HepG2 (cell line): ENCODE results near the gene STUM.

ENCODE experiments used
- BHLHE40 ChIP-seq: IDR thresholded peaks from 2 replicates; pipeline ENCODE4 v1.6.1; 2011; ENCODE audit warnings: low read length, improper control_type of control experiment
- HNRNPL ChIP-seq: fragments of 200-400 bp; formaldehyde crosslinking; IDR thresholded peaks from 2 replicates; pipeline ENCODE4 v1.6.1; 2017; ENCODE audit warnings: mild to moderate bottlenecking, low read depth, low read length
- MLX ChIP-seq: IDR thresholded peaks from 2 replicates; pipeline ENCODE4 v1.6.1; 2016
- PPARG ChIP-seq: conservative IDR thresholded peaks from 2 replicates; pipeline ENCODE4 v1.6.1; 2016; ENCODE audit warnings: missing biosample characterization, missing genetic modification reagents
- RAD21 ChIP-seq: fragments of 450-650 bp; formaldehyde crosslinking; IDR thresholded peaks from 2 replicates; pipeline ENCODE4 v1.5.0; 2020; ENCODE audit warnings: mild to moderate bottlenecking
- ZNF768 ChIP-seq: sonication (generic); formaldehyde crosslinking; IDR thresholded peaks from 2 replicates; pipeline ENCODE4 v1.4.0; 2020; ENCODE audit warnings: missing genetic modification reagents
- ZZZ3 ChIP-seq: sonication (generic); formaldehyde crosslinking; IDR thresholded peaks from 2 replicates; pipeline ENCODE4 v1.4.0; 2020; ENCODE audit warnings: missing genetic modification reagents, mild to moderate bottlenecking, borderline replicate concordance
- TF ChIP-seq, protein P1 (sequence below), 2 experiments: IDR thresholded peaks; 2 replicates each; pipeline ENCODE4 v1.6.1; 2011 to 2012; ENCODE audit warnings: low read length in 2 of 2, borderline replicate concordance in 1 of 2, low read depth in 1 of 2, mild to moderate bottlenecking in 1 of 2, moderate library complexity in 1 of 2
- TF ChIP-seq, protein P2 (sequence below): sonication (generic); formaldehyde crosslinking; IDR thresholded peaks from 2 replicates; pipeline ENCODE4 v1.5.0; 2020; ENCODE audit warnings: mild to moderate bottlenecking, missing genetic modification reagents, moderate library complexity
- TF ChIP-seq, protein P3 (sequence below): sonication (generic); formaldehyde crosslinking; IDR thresholded peaks from 2 replicates; pipeline ENCODE4 v1.8.0; 2022; ENCODE audit warnings: mild to moderate bottlenecking, missing genetic modification reagents, moderate library complexity

- TF ChIP-seq, protein P1, sequence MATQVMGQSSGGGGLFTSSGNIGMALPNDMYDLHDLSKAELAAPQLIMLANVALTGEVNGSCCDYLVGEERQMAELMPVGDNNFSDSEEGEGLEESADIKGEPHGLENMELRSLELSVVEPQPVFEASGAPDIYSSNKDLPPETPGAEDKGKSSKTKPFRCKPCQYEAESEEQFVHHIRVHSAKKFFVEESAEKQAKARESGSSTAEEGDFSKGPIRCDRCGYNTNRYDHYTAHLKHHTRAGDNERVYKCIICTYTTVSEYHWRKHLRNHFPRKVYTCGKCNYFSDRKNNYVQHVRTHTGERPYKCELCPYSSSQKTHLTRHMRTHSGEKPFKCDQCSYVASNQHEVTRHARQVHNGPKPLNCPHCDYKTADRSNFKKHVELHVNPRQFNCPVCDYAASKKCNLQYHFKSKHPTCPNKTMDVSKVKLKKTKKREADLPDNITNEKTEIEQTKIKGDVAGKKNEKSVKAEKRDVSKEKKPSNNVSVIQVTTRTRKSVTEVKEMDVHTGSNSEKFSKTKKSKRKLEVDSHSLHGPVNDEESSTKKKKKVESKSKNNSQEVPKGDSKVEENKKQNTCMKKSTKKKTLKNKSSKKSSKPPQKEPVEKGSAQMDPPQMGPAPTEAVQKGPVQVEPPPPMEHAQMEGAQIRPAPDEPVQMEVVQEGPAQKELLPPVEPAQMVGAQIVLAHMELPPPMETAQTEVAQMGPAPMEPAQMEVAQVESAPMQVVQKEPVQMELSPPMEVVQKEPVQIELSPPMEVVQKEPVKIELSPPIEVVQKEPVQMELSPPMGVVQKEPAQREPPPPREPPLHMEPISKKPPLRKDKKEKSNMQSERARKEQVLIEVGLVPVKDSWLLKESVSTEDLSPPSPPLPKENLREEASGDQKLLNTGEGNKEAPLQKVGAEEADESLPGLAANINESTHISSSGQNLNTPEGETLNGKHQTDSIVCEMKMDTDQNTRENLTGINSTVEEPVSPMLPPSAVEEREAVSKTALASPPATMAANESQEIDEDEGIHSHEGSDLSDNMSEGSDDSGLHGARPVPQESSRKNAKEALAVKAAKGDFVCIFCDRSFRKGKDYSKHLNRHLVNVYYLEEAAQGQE (IDR thresholded peaks at IDR 0.05; ENCODE audit: borderline replicate concordance in 1 of 2, low read depth in 1 of 2, low read length in 2 of 2) = no peak
- TF ChIP-seq, protein P2, sequence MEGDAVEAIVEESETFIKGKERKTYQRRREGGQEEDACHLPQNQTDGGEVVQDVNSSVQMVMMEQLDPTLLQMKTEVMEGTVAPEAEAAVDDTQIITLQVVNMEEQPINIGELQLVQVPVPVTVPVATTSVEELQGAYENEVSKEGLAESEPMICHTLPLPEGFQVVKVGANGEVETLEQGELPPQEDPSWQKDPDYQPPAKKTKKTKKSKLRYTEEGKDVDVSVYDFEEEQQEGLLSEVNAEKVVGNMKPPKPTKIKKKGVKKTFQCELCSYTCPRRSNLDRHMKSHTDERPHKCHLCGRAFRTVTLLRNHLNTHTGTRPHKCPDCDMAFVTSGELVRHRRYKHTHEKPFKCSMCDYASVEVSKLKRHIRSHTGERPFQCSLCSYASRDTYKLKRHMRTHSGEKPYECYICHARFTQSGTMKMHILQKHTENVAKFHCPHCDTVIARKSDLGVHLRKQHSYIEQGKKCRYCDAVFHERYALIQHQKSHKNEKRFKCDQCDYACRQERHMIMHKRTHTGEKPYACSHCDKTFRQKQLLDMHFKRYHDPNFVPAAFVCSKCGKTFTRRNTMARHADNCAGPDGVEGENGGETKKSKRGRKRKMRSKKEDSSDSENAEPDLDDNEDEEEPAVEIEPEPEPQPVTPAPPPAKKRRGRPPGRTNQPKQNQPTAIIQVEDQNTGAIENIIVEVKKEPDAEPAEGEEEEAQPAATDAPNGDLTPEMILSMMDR (CRISPR knock-in tag) = no peak
- TF ChIP-seq, protein P3, sequence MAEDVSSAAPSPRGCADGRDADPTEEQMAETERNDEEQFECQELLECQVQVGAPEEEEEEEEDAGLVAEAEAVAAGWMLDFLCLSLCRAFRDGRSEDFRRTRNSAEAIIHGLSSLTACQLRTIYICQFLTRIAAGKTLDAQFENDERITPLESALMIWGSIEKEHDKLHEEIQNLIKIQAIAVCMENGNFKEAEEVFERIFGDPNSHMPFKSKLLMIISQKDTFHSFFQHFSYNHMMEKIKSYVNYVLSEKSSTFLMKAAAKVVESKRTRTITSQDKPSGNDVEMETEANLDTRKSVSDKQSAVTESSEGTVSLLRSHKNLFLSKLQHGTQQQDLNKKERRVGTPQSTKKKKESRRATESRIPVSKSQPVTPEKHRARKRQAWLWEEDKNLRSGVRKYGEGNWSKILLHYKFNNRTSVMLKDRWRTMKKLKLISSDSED (CRISPR knock-in tag) = no peak
- TF ChIP-seq HNRNPL (no peak), MLX (CRISPR knock-in tag) (no peak), ZZZ3 (CRISPR knock-in tag) (no peak), PPARG (no peak), RAD21 (no peak), BHLHE40 (no peak), ZNF768 (CRISPR knock-in tag) (no peak)
Observed at GRCh38 chr1:226656601-226657277, 108.2 kb downstream of the STUM start.
